Liver (tissue), 3 donors: ENCODE results near the gene SUPT5H.

Source experiments
- RAD21 ChIP-seq, 2 donors: IDR thresholded peaks; 2 replicates each; pipeline ENCODE4 v1.6.1; 2016; ENCODE audit warnings: antibody characterized with exemption in 2 of 2, mild to moderate bottlenecking in 2 of 2
- RXRA ChIP-seq, 2 donors: IDR thresholded peaks; 2 replicates each; pipeline ENCODE4 v1.6.1; 2017 to 2018; ENCODE audit warnings: antibody characterized with exemption in 2 of 2, mild to moderate bottlenecking in 1 of 2
- TAF1 ChIP-seq: conservative IDR thresholded peaks from 2 replicates; pipeline ENCODE4 v1.6.1; 2016; ENCODE audit warnings: antibody characterized with exemption, mild to moderate bottlenecking
- TF ChIP-seq, protein P1 (sequence below): fragments of 150-350 bp; IDR thresholded peaks from 2 replicates; pipeline ENCODE4 v1.5.1; 2017; ENCODE audit warnings: improper control_type of control experiment, low read depth, low read length; ENCODE audit not compliant: missing input control
- TF ChIP-seq, protein P2 (sequence below): IDR thresholded peaks from 2 replicates; pipeline ENCODE4 v1.6.1; 2016; ENCODE audit warnings: antibody characterized with exemption
- donor health status: healthy.
- donor health status: healthy.

DNA sequence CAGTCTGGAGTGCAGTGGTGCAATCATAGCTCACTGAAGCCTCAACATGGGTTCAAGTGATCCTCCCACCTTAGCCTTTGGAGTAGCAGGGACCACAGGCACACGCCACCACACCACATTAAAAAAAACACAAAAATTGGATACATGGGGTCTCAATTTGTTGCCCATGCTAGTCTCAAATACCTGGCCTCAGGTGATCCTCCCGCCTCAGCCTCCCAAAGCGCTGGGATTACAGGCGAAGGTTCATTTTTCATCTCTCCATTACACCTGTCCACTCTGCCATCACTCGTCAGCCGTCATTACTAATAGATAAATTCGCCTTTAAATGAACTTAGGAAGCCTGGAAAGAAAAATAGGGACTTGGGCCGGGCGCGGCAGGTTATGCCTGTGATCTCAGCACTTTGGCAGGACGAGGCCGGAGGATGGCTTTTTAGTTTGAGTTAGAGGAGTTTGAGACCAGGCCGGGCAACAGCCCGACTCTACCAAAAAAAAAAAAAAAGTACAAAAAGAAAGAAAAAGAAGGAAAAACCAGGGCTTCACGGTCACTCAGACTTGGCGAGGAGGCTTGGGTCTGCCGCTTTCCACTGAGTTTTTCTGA, 685 bp upstream of the SUPT5H start:
- TF ChIP-seq, protein P1, sequence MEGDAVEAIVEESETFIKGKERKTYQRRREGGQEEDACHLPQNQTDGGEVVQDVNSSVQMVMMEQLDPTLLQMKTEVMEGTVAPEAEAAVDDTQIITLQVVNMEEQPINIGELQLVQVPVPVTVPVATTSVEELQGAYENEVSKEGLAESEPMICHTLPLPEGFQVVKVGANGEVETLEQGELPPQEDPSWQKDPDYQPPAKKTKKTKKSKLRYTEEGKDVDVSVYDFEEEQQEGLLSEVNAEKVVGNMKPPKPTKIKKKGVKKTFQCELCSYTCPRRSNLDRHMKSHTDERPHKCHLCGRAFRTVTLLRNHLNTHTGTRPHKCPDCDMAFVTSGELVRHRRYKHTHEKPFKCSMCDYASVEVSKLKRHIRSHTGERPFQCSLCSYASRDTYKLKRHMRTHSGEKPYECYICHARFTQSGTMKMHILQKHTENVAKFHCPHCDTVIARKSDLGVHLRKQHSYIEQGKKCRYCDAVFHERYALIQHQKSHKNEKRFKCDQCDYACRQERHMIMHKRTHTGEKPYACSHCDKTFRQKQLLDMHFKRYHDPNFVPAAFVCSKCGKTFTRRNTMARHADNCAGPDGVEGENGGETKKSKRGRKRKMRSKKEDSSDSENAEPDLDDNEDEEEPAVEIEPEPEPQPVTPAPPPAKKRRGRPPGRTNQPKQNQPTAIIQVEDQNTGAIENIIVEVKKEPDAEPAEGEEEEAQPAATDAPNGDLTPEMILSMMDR, result no peak
- TF ChIP-seq, protein P2, sequence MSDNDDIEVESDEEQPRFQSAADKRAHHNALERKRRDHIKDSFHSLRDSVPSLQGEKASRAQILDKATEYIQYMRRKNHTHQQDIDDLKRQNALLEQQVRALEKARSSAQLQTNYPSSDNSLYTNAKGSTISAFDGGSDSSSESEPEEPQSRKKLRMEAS, result no peak
- TF ChIP-seq RXRA (IDR thresholded peaks at IDR 0.05) (no peak), TAF1 (peak; percentile 9), RAD21 (IDR thresholded peaks at IDR 0.05) (no peak)
